Omental fat pad (tissue), 4 donors: Measurements from ENCODE around the gene HTRA3. TPM values are rescaled to one million over a fixed set of nuclear protein-coding genes. Genes with fewer than 3 reads are reported as not detected.
"Not testable (repeated sequence)": the region's sequence is repeated elsewhere in the genome, so short reads cannot be mapped to it uniquely, and the experiment has no call there.

ENCODE experiments used
- ATAC-seq: fragments of 150-250 bp; one replicate; pipeline ENCODE4 v1.9.1; 2016; ENCODE audit warnings: mild to moderate bottlenecking, moderate library complexity; ENCODE audit not compliant: low FRiP score
- DNase-seq: peaks from one replicate; pipeline ENCODE4 v3.0.0-alpha.2; 2019; ENCODE audit warnings: low spot score
- total RNA-seq, 4 donors: library from RNA; depleted of rRNA; stranded (reverse); fragments of >200 nt; gene quantifications; one replicate each; pipeline ENCODE4 v1.1.0, GENCODE V29; 2016
- TF ChIP-seq, protein P1 (sequence below), 3 donors: fragments of 450-650 bp; IDR thresholded peaks; one replicate each; pipeline ENCODE4 v1.5.1; 2016 to 2017; ENCODE audit warnings: antibody characterized with exemption in 3 of 3, mild to moderate bottlenecking in 3 of 3, moderate library complexity in 2 of 3

HTRA3 gene
- total RNA-seq, 4 donors from 2014 or later, result 15.8 to 147 (median 23.3) TPM

DNA sequence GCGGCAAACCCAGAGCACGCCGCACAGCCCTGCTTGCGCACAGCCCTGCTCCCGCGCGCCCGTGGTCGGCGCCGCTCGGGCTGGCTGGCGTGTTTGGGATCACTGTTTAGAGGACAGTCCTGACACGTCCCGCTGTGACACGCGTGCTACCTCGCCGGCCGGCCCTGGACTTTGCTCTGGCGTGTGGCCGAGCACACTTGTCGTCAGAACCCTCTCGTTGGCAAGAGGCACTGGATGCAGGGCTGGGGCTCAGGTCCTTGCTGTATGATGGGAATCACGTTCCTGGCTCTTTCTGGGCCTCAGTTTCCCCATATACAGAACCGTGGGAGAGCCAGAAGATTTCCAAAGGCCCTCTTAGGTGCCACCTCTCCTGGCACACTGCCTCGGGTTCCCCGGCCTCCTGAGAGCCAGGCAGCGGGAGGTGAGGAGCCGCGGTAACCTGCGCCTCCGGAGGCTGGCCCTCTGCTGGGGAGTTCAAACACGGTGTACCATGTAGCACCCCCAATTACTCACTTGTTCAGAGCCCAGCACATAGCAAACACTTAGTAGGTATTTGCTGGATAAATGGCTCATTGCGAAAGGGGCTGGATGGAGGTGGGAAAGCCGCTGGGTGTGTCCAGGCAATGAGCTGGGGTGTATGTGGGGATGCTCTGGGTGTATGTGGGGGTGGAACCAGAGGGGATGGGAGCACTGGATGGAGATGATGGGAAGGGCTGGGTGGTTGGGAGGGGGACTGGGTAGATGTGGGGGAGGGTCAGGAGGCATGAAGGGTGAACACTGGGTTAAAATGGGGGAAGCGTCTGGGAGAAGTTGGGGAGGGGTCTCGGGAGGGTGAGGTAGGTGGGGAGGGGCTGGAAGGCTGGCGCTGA, 76.6 kb downstream of the HTRA3 start:
- DNase-seq, result no peak
- no peak for ATAC-seq
- TF ChIP-seq, protein P1, sequence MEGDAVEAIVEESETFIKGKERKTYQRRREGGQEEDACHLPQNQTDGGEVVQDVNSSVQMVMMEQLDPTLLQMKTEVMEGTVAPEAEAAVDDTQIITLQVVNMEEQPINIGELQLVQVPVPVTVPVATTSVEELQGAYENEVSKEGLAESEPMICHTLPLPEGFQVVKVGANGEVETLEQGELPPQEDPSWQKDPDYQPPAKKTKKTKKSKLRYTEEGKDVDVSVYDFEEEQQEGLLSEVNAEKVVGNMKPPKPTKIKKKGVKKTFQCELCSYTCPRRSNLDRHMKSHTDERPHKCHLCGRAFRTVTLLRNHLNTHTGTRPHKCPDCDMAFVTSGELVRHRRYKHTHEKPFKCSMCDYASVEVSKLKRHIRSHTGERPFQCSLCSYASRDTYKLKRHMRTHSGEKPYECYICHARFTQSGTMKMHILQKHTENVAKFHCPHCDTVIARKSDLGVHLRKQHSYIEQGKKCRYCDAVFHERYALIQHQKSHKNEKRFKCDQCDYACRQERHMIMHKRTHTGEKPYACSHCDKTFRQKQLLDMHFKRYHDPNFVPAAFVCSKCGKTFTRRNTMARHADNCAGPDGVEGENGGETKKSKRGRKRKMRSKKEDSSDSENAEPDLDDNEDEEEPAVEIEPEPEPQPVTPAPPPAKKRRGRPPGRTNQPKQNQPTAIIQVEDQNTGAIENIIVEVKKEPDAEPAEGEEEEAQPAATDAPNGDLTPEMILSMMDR (IDR thresholded peaks at IDR 0.05), result no peak

DNA sequence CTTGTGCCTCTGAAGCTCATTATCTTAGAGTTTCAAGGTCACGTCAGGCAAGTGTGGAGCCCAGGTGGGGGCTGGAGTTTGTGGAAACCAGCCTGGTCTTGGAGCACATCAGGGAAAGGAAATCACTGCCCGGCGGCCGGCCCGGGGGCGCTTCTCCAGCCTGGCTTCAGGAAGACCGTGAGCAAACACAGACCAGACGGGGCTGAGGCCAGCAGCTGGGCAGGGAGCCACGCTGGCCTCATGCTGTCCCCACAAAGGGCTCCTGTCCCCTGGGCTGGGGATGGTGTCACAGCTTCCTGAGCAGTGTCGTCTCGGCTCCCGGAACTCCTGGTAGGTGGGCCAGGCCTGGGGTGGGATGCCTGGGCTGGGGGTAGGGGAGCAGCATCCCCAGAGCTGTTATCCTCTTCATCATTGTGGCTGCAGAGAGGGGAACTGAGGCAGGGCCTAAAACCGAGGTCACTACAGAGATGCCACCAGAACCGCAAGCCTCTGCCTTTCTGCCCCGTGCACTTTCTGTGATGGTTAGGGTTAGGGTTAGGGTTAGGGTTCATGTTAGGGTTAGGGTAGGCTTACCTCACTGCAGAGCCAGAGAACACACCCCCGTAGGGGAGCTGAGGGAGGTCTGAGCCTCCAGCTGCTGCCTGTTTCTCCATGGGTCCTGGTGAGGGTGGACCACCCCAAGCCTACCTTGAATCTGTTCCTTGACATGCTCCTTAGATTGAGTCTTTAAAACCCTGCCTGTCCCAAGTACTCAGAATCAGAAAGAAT, 77.5 kb downstream of the HTRA3 start:
- TF ChIP-seq, protein P1 (IDR thresholded peaks at IDR 0.05), result no peak
- no peak for DNase-seq
- ATAC-seq, result no peak

DNA sequence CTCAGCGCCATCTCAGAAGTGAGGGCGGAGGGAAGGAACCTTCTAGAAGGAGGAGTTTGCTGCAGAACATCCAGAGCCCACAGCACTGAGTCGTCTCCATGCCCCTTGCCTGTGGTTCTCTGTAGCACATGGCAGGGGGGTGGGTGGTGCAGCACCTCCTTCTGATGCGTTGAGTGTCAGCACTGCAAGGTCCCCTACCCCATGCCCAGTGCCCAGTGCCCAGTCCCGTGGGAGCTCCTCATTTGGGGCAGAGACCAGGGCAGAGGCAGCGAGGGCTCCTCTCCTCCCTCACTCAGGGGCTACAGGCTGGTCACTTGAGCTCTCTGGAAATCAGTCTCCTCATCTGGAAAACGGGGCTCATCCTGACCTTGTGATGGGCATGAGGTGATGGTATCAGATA, 78.1 kb downstream of the HTRA3 start:
- ATAC-seq (no peak), DNase-seq (no peak)
- TF ChIP-seq, protein P1 (IDR thresholded peaks at IDR 0.05), result no peak

DNA sequence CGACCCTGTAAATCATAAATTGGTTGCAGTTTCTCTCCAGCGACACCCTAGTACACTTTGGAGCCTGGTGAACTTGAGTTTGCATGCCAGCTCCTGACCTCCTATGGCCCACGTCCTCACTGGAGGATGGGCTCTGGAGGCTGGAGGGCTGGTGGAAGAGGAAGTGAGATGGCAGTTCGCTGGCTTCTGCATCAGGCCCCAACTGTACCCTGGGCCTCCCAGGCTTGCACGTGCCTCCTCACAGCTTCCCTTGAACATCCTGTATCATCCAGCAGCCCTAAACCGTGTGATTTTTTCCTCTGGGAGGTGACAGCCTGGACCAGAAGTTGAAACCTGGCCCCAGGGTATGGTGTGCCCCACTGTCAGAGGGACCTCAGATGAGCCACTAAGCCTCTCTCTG, 78.5 kb downstream of the HTRA3 start:
- TF ChIP-seq, protein P1 (IDR thresholded peaks at IDR 0.05), result no peak
- ATAC-seq, result no peak
- no peak for DNase-seq

DNA sequence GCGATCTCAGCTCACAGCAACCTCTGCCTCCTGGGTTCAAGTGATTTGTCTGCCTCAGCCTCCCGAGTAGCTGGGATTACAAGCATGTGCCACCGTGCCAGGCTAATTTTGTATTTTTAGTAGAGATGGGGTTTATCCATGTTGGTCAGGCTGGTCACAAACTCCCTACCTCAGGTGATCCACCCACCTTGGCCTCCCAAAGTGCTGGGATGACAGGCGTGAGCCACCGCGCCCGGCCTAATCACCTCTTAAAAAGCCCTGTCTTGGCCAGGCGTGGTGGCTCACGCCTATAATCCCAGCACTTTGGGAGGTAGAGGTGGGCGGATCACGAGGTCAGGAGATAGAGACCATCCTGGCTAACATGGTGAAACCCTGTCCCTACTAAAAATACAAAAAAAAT, 79.7 kb downstream of the HTRA3 start:
- ATAC-seq, DNase-seq: not testable (repeated sequence)

DNA sequence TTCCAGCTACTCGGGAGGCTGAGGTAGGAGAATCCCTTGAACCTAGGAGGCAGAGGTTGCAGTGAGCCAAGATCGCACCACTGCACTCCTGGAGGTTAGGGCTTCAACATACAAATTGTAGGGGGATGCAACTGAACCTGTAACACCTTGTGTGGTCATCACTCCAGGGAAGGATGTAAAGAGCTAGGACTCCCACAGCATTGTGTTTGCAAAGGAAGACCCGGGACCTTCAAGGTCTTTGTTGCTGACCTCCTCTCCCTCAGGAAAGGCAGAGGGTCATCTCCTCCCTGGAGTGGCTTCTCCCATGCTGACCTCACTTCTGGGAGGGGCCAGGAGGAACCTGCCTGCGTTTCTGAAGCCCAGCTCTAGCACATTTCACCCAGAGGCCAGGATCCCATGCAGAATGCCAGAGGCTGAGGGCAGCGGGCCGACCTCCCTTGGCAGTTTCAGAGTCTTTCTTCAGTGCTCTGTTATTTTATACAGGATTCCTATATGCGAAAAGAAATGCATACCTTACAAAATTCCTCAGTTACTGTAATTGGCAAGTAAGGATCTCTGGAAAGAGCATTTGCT, 80.2 kb downstream of the HTRA3 start:
- TF ChIP-seq, protein P1 (IDR thresholded peaks at IDR 0.05), result no peak
- ATAC-seq (no peak), DNase-seq (no peak)

DNA sequence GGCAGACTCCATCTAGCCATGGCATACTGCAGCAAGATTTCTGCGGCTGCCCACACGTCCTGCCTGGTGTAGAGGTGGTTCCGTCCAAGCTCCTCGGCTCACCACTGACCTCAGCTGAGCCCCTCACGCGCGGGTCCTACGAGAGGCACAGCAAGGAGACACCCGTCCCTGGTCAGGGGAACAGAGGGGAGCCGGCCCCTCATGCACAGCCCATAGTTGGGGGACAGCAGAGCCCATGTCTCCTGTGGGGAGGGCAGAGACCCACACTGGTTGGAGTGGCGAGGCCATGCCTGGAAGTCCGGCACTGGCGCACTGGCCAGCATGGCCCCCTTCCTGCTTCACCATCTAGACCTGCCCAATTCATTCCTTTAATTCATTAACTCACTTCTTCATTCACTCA, 80.8 kb downstream of the HTRA3 start:
- TF ChIP-seq, protein P1 (IDR thresholded peaks at IDR 0.05), result no peak
- DNase-seq (no peak), ATAC-seq (no peak)
